Measurements from ENCODE around the gene TNFSF9. TPM values are rescaled to one million over a fixed set of nuclear protein-coding genes. Genes with fewer than 3 reads are reported as not detected.

Gene TNFSF9
- total RNA-seq, 1 donor from 2014 or later, result 1.0 TPM

DNA sequence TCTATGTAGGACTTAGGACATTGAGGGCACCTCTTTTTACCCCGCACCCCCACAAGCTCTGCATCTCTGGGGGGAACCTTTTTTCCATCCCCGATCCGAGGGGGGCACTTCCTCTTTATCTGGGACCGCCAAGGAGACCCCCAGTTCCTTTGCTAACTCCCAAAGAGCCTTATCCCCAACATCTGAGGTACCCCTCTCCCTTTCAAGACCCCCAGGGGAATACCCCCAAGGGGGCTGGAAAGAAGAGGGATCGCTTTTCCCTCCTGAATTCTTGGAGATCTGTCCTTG, 1.1 kb downstream of the TNFSF9 start:
- Histone ChIP-seq H3K4me3 (ENCODE audit: low read length in 3 of 3) (peak overlapping the region in 2 of 3 donors; percentile 89 to 95), H3K27me3 (ENCODE audit: control insufficient read depth in 3 of 3, insufficient read depth in 3 of 3, low read length in 3 of 3) (peaks cover 11 to 27% (median 14%) of the 10 kb centered on the region in 3 donors), H3K36me3 (ENCODE audit: control insufficient read depth in 3 of 3, insufficient read depth in 3 of 3, low read length in 3 of 3) (no peaks in the 10 kb centered on the region), H3K4me1 (ENCODE audit: control insufficient read depth in 3 of 3, insufficient read depth in 3 of 3, low read length in 3 of 3) (peaks cover 11 to 33% (median 31%) of the 10 kb centered on the region in 3 donors), H3K9me3 (ENCODE audit: control insufficient read depth in 3 of 3, low read length in 3 of 3) (no peaks in the 10 kb centered on the region), H3K27ac (ENCODE audit: low read depth, low read length) (no peak overlapping the region), H3K9ac (ENCODE audit: low read depth in 1 of 3, low read length in 3 of 3) (peak overlapping the region in 1 of 3 donors; percentile 83)

- Histone ChIP-seq H3K27ac (ENCODE audit: low read depth, low read length) (no peak overlapping the region), H3K4me1 (ENCODE audit: control insufficient read depth in 3 of 3, insufficient read depth in 3 of 3, low read length in 3 of 3) (peaks cover 11 to 33% (median 31%) of the 10 kb centered on the region in 3 donors), H3K9me3 (ENCODE audit: control insufficient read depth in 3 of 3, low read length in 3 of 3) (no peaks in the 10 kb centered on the region), H3K9ac (ENCODE audit: low read depth in 1 of 3, low read length in 3 of 3) (no peak overlapping the region), H3K4me3 (ENCODE audit: low read length in 3 of 3) (peak overlapping the region in 1 of 3 donors; percentile 36), H3K27me3 (ENCODE audit: control insufficient read depth in 3 of 3, insufficient read depth in 3 of 3, low read length in 3 of 3) (peaks cover 11 to 27% (median 14%) of the 10 kb centered on the region in 3 donors), H3K36me3 (ENCODE audit: control insufficient read depth in 3 of 3, insufficient read depth in 3 of 3, low read length in 3 of 3) (no peaks in the 10 kb centered on the region)
These were observed 1.6 kb downstream of the TNFSF9 start for GRCh38 chr19:6532244-6532999.

- peaks cover 11 to 33% (median 31%) of the 10 kb centered on the region in 3 donors for H3K4me1 ChIP-seq (ENCODE audit: control insufficient read depth in 3 of 3, insufficient read depth in 3 of 3, low read length in 3 of 3)
These were observed 2.1 kb downstream of the TNFSF9 start for GRCh38 chr19:6533000-6533328.

GRCh38 chr19:6533746-6534418, 3.1 kb downstream of the TNFSF9 start:
- Histone ChIP-seq H3K36me3 (ENCODE audit: control insufficient read depth in 3 of 3, insufficient read depth in 3 of 3, low read length in 3 of 3) (no peaks in the 10 kb centered on the region), H3K9me3 (ENCODE audit: control insufficient read depth in 3 of 3, low read length in 3 of 3) (no peaks in the 10 kb centered on the region), H3K27me3 (ENCODE audit: control insufficient read depth in 3 of 3, insufficient read depth in 3 of 3, low read length in 3 of 3) (peaks cover 11 to 27% (median 14%) of the 10 kb centered on the region in 3 donors), H3K27ac (ENCODE audit: low read depth, low read length) (no peak overlapping the region), H3K9ac (ENCODE audit: low read depth in 1 of 3, low read length in 3 of 3) (no peak overlapping the region), H3K4me3 (ENCODE audit: low read length in 3 of 3) (no peak overlapping the region), H3K4me1 (ENCODE audit: control insufficient read depth in 3 of 3, insufficient read depth in 3 of 3, low read length in 3 of 3) (peaks cover 7 to 31% (median 27%) of the 10 kb centered on the region in 3 donors)

More at GRCh38 chr19:6533000-6533328, 2.1 kb downstream of the TNFSF9 start:
- Histone ChIP-seq H3K27me3 (ENCODE audit: control insufficient read depth in 3 of 3, insufficient read depth in 3 of 3, low read length in 3 of 3) (peaks cover 11 to 27% (median 14%) of the 10 kb centered on the region in 3 donors), H3K9me3 (ENCODE audit: control insufficient read depth in 3 of 3, low read length in 3 of 3) (no peaks in the 10 kb centered on the region), H3K27ac (ENCODE audit: low read depth, low read length) (no peak overlapping the region), H3K9ac (ENCODE audit: low read depth in 1 of 3, low read length in 3 of 3) (no peak overlapping the region), H3K36me3 (ENCODE audit: control insufficient read depth in 3 of 3, insufficient read depth in 3 of 3, low read length in 3 of 3) (no peaks in the 10 kb centered on the region), H3K4me3 (ENCODE audit: low read length in 3 of 3) (no peak overlapping the region)

DNA sequence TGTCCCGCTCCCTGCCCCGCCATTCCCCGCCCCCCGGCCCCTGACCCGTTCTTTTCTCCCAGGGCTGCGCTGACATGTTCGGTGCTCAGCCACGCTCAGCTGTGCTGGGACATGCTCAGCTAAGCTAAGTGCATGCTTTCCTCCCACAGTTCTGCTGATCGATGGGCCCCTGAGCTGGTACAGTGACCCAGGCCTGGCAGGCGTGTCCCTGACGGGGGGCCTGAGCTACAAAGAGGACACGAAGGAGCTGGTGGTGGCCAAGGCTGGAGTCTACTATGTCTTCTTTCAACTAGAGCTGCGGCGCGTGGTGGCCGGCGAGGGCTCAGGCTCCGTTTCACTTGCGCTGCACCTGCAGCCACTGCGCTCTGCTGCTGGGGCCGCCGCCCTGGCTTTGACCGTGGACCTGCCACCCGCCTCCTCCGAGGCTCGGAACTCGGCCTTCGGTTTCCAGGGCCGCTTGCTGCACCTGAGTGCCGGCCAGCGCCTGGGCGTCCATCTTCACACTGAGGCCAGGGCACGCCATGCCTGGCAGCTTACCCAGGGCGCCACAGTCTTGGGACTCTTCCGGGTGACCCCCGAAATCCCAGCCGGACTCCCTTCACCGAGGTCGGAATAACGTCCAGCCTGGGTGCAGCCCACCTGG, 3.7 kb downstream of the TNFSF9 start:
- H3K27ac ChIP-seq (ENCODE audit: low read depth, low read length), result no peak overlapping the region
- H3K4me1 ChIP-seq (ENCODE audit: control insufficient read depth in 3 of 3, insufficient read depth in 3 of 3, low read length in 3 of 3), result peaks cover 7 to 24% (median 21%) of the 10 kb centered on the region in 3 donors
- no peaks in the 10 kb centered on the region for H3K36me3 ChIP-seq (ENCODE audit: control insufficient read depth in 3 of 3, insufficient read depth in 3 of 3, low read length in 3 of 3)
- no peaks in the 10 kb centered on the region for H3K9me3 ChIP-seq (ENCODE audit: control insufficient read depth in 3 of 3, low read length in 3 of 3)
- peaks cover 11 to 30% (median 14%) of the 10 kb centered on the region in 3 donors for H3K27me3 ChIP-seq (ENCODE audit: control insufficient read depth in 3 of 3, insufficient read depth in 3 of 3, low read length in 3 of 3)
- H3K4me3 ChIP-seq (ENCODE audit: low read length in 3 of 3), result no peak overlapping the region
- no peak overlapping the region for H3K9ac ChIP-seq (ENCODE audit: low read depth in 1 of 3, low read length in 3 of 3)

DNA sequence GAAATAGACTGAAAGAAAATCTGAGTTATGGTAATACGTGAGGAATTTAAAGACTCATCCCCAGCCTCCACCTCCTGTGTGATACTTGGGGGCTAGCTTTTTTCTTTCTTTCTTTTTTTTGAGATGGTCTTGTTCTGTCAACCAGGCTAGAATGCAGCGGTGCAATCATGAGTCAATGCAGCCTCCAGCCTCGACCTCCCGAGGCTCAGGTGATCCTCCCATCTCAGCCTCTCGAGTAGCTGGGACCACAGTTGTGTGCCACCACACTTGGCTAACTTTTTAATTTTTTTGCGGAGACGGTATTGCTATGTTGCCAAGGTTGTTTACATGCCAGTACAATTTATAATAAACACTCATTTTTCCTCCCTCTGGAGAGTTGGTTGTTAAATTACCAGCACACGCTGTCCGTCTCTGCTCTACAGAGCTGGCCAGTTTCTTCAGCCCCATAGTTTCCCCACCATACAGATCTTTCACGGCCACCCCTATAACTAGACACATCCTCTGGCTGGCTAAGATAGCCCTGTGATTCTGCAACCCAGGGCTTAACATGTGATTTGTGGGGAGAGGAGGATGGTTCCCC, 4.8 kb downstream of the TNFSF9 start:
- H3K4me1 ChIP-seq (ENCODE audit: control insufficient read depth in 3 of 3, insufficient read depth in 3 of 3, low read length in 3 of 3), result peaks cover 7 to 13% (median 10%) of the 10 kb centered on the region in 3 donors
- peaks cover 11 to 30% (median 14%) of the 10 kb centered on the region in 3 donors for H3K27me3 ChIP-seq (ENCODE audit: control insufficient read depth in 3 of 3, insufficient read depth in 3 of 3, low read length in 3 of 3)
- H3K9ac ChIP-seq (ENCODE audit: low read depth in 1 of 3, low read length in 3 of 3), result no peak overlapping the region
- no peaks in the 10 kb centered on the region for H3K36me3 ChIP-seq (ENCODE audit: control insufficient read depth in 3 of 3, insufficient read depth in 3 of 3, low read length in 3 of 3)
- H3K27ac ChIP-seq (ENCODE audit: low read depth, low read length), result no peak overlapping the region
- no peak overlapping the region for H3K4me3 ChIP-seq (ENCODE audit: low read length in 3 of 3)
- H3K9me3 ChIP-seq (ENCODE audit: control insufficient read depth in 3 of 3, low read length in 3 of 3), result no peaks in the 10 kb centered on the region

DNA sequence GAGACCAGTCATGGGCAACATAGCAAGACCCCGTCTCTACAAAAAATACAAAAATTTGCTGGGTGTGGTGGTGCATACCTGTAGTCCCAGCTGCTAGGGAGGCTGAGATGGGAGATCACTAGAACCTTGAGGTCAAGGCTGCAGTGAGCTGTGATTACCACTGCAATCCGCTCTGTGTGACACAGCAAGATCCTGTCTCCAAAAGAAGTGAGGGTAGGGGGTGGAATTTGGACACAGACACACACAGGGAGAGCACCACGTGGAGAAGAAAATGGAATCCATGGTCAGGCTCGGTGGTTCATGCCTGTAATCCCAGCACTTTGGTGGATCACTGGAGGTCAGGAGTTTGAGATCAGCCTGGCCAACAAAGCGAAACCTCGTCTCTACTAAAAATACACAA, 8.7 kb downstream of the TNFSF9 start:
- H3K36me3 ChIP-seq (ENCODE audit: control insufficient read depth in 3 of 3, insufficient read depth in 3 of 3, low read length in 3 of 3), result no peaks in the 10 kb centered on the region
- H3K4me3 ChIP-seq (ENCODE audit: low read length in 3 of 3), result no peak overlapping the region
- H3K9me3 ChIP-seq (ENCODE audit: control insufficient read depth in 3 of 3, low read length in 3 of 3), result no peaks in the 10 kb centered on the region
- H3K4me1 ChIP-seq (ENCODE audit: control insufficient read depth in 3 of 3, insufficient read depth in 3 of 3, low read length in 3 of 3), result no peaks in the 10 kb centered on the region
- H3K27ac ChIP-seq (ENCODE audit: low read depth, low read length), result no peak overlapping the region
- peaks cover 0 to 12% (median 0%) of the 10 kb centered on the region in 3 donors for H3K27me3 ChIP-seq (ENCODE audit: control insufficient read depth in 3 of 3, insufficient read depth in 3 of 3, low read length in 3 of 3)
- no peak overlapping the region for H3K9ac ChIP-seq (ENCODE audit: low read depth in 1 of 3, low read length in 3 of 3)

GRCh38 chr19:6540918-6541689, 10.3 kb downstream of the TNFSF9 start:
- Histone ChIP-seq H3K4me3 (ENCODE audit: low read length in 3 of 3) (no peak overlapping the region), H3K9me3 (ENCODE audit: control insufficient read depth in 3 of 3, low read length in 3 of 3) (no peaks in the 10 kb centered on the region), H3K9ac (ENCODE audit: low read depth in 1 of 3, low read length in 3 of 3) (no peak overlapping the region), H3K4me1 (ENCODE audit: control insufficient read depth in 3 of 3, insufficient read depth in 3 of 3, low read length in 3 of 3) (no peaks in the 10 kb centered on the region), H3K36me3 (ENCODE audit: control insufficient read depth in 3 of 3, insufficient read depth in 3 of 3, low read length in 3 of 3) (no peaks in the 10 kb centered on the region), H3K27me3 (ENCODE audit: control insufficient read depth in 3 of 3, insufficient read depth in 3 of 3, low read length in 3 of 3) (peaks cover 0 to 7% (median 0%) of the 10 kb centered on the region in 3 donors), H3K27ac (ENCODE audit: low read depth, low read length) (no peak overlapping the region)

GRCh38 chr19:6543866-6544347, 13.1 kb downstream of the TNFSF9 start:
- Histone ChIP-seq H3K4me3 (ENCODE audit: low read length in 3 of 3) (no peak overlapping the region), H3K9ac (ENCODE audit: low read depth in 1 of 3, low read length in 3 of 3) (no peak overlapping the region)

More at GRCh38 chr19:6543866-6544347, 13.1 kb downstream of the TNFSF9 start:
- Histone ChIP-seq H3K27me3 (ENCODE audit: control insufficient read depth in 3 of 3, insufficient read depth in 3 of 3, low read length in 3 of 3) (peaks cover 0 to 7% (median 0%) of the 10 kb centered on the region in 3 donors), H3K4me1 (ENCODE audit: control insufficient read depth in 3 of 3, insufficient read depth in 3 of 3, low read length in 3 of 3) (no peaks in the 10 kb centered on the region), H3K36me3 (ENCODE audit: control insufficient read depth in 3 of 3, insufficient read depth in 3 of 3, low read length in 3 of 3) (no peaks in the 10 kb centered on the region), H3K27ac (ENCODE audit: low read depth, low read length) (no peak overlapping the region), H3K9me3 (ENCODE audit: control insufficient read depth in 3 of 3, low read length in 3 of 3) (no peaks in the 10 kb centered on the region)

Measured in skeletal muscle tissue (tissue), 4 donors.